Stimulated activated CD4-positive, alpha-beta T cell treated with anti-CD3 and anti-CD28 coated beads, Interleukin-12 subunit alpha, Interleukin-12 subunit beta, amount 100 ng/mL, for 4 hours (primary cell): ENCODE measurements around the gene TBC1D4.
"Not testable (repeated sequence)": the region's sequence is repeated elsewhere in the genome, so short reads cannot be mapped to it uniquely, and the experiment has no call there.

Experiments
- DNase-seq: peaks from one replicate; pipeline ENCODE4 v3.0.0-alpha.2; 2020

The TBC1D4 gene

DNA sequence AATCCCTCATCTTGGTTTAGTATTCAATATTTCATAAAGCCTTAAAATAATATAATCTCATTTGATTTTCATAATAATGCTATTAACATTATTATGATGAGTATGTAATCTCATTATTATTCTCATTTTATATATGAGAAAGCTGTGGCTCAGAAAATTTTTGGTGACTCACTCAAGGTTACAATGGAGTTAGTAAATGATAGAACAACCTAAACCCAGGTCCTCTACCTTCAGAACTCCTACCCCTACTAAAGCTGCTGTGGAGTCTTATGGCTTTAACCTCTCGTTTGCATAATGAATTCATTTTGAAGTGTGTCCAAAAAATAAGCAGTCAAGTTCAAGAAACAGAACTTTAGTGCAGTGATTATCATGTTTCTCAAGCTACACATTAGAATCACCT is 226.3 kb downstream of the TBC1D4 start:
- no peak for DNase-seq

DNA sequence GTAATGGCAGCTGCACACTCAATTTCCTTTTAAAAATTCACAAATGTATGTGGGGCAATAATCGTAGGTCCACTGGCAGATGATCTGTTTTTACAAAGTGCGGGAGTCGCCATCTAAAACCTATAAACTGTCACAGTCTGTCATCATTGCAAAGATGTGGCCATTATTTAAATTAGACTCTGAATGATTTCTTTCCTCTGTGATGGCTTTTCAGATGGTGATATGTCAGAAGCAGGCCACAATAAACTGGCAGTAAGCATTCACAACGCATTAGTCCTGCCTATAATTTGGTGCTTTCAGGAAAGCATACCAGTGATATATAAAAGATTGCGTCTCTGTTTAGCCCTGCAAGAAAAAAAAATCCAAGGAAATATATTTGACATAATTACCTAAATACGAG is 226.8 kb downstream of the TBC1D4 start:
- no peak for DNase-seq

DNA sequence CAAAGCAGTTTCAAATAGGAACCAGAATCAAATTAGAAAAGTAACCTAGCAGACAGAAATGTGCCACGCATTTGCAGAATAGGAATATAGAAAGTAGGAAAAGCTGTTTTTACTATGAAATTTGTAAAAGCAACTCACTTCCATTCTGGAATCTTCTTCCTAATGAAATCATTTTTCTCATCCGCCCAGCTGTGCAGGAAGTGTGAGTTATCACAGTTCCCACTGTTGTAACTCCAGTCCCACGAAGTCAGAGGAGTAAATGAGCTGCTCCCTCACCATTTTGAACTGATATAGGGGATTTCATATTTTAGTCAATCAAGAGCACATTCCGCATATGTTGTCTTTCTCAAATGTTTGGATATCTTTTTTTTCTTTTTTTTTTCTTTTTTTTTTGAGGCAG is 230.8 kb downstream of the TBC1D4 start:
- no peak for DNase-seq

DNA sequence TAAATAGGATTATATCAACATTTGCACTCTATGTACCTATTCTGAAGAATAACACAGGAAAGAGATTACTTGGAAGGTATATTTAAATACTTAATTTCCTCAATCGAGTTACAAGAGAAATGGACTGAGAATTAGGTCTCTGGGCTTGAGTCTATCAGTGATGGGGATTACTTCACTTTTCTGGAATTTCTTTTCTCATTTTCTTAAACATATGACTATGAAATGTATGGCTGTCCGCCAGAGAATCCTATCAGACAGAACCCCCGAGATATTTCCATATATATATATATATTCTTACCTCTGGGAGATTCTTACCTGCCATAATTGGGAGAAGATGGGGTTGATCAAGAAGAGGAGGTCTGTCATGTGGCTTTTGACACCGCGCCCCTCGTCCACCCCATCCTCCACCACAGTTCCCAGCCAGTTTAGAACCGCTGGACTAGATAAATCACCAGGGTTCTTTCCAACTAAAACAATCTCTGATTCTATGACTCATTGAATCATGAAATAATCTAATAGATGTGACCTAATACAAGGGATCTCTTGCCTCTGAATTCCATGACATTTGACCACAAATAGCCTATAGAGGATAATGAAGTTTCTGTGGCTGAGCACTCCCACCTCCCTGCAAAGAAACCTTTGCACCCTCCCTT is 231.3 kb downstream of the TBC1D4 start:
- no peak for DNase-seq

DNA sequence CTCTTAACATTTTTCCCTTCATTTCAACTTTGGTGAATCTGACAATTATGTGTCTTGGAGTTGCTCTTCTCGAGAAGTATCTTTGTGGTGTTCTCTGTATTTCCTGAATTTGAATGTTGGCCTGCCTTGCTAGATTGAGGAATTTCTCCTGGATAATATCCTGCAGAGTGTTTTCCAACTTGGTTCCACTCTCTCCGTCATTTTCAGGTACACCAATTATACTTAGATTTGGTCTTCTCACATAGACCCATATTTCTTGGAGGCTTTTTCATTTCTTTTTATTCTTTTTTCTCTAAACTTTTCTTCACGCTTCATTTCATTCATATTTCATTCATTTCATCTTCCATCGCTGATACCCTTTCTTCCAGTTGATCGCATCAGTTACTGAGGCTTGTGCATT is 236.4 kb downstream of the TBC1D4 start:
- not testable (repeated sequence) for DNase-seq

DNA sequence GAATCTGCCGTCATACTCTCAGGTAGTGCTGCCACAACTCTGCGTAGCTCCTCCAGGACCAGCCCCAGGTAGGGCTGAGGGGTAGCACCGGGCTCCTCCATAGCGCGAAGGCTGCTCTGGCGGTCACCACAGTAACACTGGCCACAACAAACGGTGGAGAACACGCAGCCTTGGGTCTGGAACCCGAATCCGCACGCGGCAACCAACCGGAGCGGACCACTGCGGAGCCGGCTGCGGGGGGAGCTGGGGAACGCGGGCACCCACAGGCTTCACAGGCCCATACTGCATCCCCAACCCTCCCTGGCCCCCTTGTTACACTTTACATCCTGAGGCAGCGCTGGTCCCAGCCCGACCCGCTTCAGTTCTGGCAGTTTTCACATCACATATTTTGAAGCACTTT is 241.7 kb downstream of the TBC1D4 start:
- DNase-seq, result not testable (repeated sequence)

DNA sequence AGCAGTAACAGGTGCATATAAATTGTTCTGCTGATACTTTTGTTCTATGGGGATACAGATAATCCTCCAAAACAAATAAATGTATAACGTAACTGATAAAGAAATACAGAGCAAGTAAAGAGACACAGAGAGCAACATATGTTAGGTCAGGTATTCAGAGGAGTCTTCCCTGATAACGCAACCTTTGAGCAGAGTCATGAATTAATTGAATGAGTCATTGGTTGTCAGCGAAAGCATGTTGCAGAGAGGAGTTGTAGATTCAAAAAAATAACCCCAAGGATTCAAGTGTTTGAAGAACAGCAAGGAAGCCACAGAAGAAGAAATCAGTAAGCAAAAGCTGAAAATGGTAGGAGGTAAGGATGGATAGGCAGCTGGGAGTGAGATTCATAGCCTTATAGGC is 245.2 kb downstream of the TBC1D4 start:
- no peak for DNase-seq
